K562 (cell line): ENCODE measurements around the gene IGFALS. TPM values are rescaled to one million over a fixed set of nuclear protein-coding genes. Genes with fewer than 3 reads are reported as not detected.

Experiments used
- CBFA2T3 ChIP-seq: fragments of 450-650 bp; IDR thresholded peaks from 2 replicates; pipeline ENCODE4 v1.6.1; 2017
- ETV6 ChIP-seq, 3 experiments: fragments of 150-350 bp in 1 of 3; sonication (generic) in 1 of 3; formaldehyde crosslinking in 1 of 3; IDR thresholded peaks; 2 replicates each; pipeline versions ENCODE4 v1.6.1 to v1.8.0; 2014 to 2022; ENCODE audit warnings: borderline replicate concordance in 2 of 3, low read depth in 2 of 3, antibody characterized with exemption in 1 of 3, low read length in 1 of 3, mild to moderate bottlenecking in 1 of 3, missing genetic modification reagents in 1 of 3
- GATAD2B ChIP-seq: fragments of 450-650 bp; IDR thresholded peaks from 2 replicates; pipeline ENCODE4 v1.6.1; 2017; ENCODE audit warnings: mild to moderate bottlenecking, borderline replicate concordance
- LEF1 ChIP-seq: fragments of 450-650 bp; IDR thresholded peaks from 2 replicates; pipeline ENCODE4 v1.6.1; 2016; ENCODE audit warnings: mild to moderate bottlenecking
- MEIS2 ChIP-seq: fragments of 450-650 bp; IDR thresholded peaks from 2 replicates; pipeline ENCODE4 v1.6.1; 2014; ENCODE audit warnings: mild to moderate bottlenecking; ENCODE audit not compliant: partially characterized antibody
- NR2C2 ChIP-seq, 2 experiments: fragments of 200-800 bp in 1 of 2; sonication (Bioruptor generic) in 1 of 2; sonication (generic) in 1 of 2; formaldehyde crosslinking in 1 of 2; IDR thresholded peaks; 2 replicates each; pipeline versions ENCODE4 v1.6.1 to v1.8.0; 2016 to 2022; ENCODE audit warnings: mild to moderate bottlenecking in 1 of 2, missing compliant biosample characterization in 1 of 2, missing genetic modification characterization in 1 of 2, missing genetic modification reagents in 1 of 2
- SIRT6 ChIP-seq: IDR thresholded peaks from one replicate; pipeline ENCODE4 v1.6.1; 2012; ENCODE audit warnings: low read depth, mild to moderate bottlenecking, control low read depth, inconsistent platforms, low read length, moderate library complexity
- SMAD1 ChIP-seq: fragments of 150-350 bp; IDR thresholded peaks from 2 replicates; pipeline ENCODE4 v1.6.1; 2014; ENCODE audit warnings: low read length, low read depth; ENCODE audit not compliant: partially characterized antibody
- SMARCA4 ChIP-seq: fragments of 450-650 bp; IDR thresholded peaks from 2 replicates; pipeline ENCODE4 v1.6.1; 2016
- SMARCB1 ChIP-seq: IDR thresholded peaks from 2 replicates; pipeline ENCODE4 v1.6.1; 2011; ENCODE audit warnings: improper control_type of control experiment, low read depth; ENCODE audit not compliant: insufficient read length
- SMC3 ChIP-seq: conservative IDR thresholded peaks from 2 replicates; pipeline ENCODE4 v1.6.1; 2011; ENCODE audit warnings: low read depth, low read length, improper control_type of control experiment; ENCODE audit not compliant: insufficient read depth
- SRSF7 ChIP-seq: fragments of 200-400 bp; formaldehyde crosslinking; optimal IDR thresholded peaks from 2 replicates; pipeline ENCODE3; 2017; ENCODE audit warnings: mild to moderate bottlenecking, low read depth, low read length
- TEAD1 ChIP-seq, 2 experiments: fragments of 450-650 bp in 1 of 2; sonication (generic) in 1 of 2; formaldehyde crosslinking; IDR thresholded peaks; 2 replicates each; pipeline versions ENCODE4 v1.4.0 to v1.8.0; 2020 to 2022; ENCODE audit warnings: mild to moderate bottlenecking in 2 of 2, missing genetic modification reagents in 1 of 2
- ZBTB8A ChIP-seq: fragments of 450-650 bp; IDR thresholded peaks from 2 replicates; pipeline ENCODE4 v1.6.1; 2018; ENCODE audit warnings: mild to moderate bottlenecking, moderate library complexity; ENCODE audit not compliant: partially characterized antibody
- ZNF384 ChIP-seq: IDR thresholded peaks from 2 replicates; pipeline ENCODE4 v1.6.1; 2012; ENCODE audit warnings: low read depth, low read length, improper control_type of control experiment
- ZNF431 ChIP-seq: sonication (generic); formaldehyde crosslinking; IDR thresholded peaks from 2 replicates; pipeline ENCODE4 v1.8.0; 2022; ENCODE audit warnings: mild to moderate bottlenecking, missing genetic modification reagents
- ZNF436 ChIP-seq: fragments of 250-450, 450-650 bp; sonication (Bioruptor Pico); formaldehyde crosslinking; IDR thresholded peaks from 2 replicates; pipeline ENCODE4 v1.7.0; 2020; ENCODE audit warnings: mild to moderate bottlenecking
- ZNF699 ChIP-seq: fragments of 250-450 bp; sonication (Bioruptor Pico); IDR thresholded peaks from 2 replicates; pipeline ENCODE4 v1.8.0; 2021; ENCODE audit warnings: mild to moderate bottlenecking, moderate library complexity; ENCODE audit not compliant: insufficient replicate concordance
- ZNF75A ChIP-seq: fragments of 450-650 bp; formaldehyde crosslinking; IDR thresholded peaks from 2 replicates; pipeline ENCODE4 v1.4.0; 2020; ENCODE audit warnings: mild to moderate bottlenecking
- ZNF830 ChIP-seq: fragments of 250-450 bp; sonication (Bioruptor Pico); IDR thresholded peaks from 2 replicates; pipeline ENCODE4 v1.5.0; 2021; ENCODE audit warnings: mild to moderate bottlenecking
- polyA plus RNA-seq, 8 experiments: library from polyadenylated mRNA; depleted of rRNA in 4 of 8; stranded (reverse) in 5 of 8; unstranded in 3 of 8; fragments of >200 nt; fragmentation: Nextera tagmentation in 2 of 8; fragmentation: Illumina TruSeq in 1 of 8; extraction: Ambion mirVana in 2 of 8; extraction: Trizol in 1 of 8; gene quantifications; 2 replicates each; pipeline versions ENCODE4 v1.2.1 to v1.2.3, GENCODE V29; 2011 to 2014; ENCODE audit warnings: inconsistent platforms in 1 of 8, missing spikeins in 1 of 8
- total RNA-seq, 7 experiments: library from RNA; depleted of rRNA in 6 of 7; stranded (reverse); fragments of >200 nt in 6 of 7; fragmentation: Illumina TruSeq in 2 of 7; extraction: Trizol in 2 of 7; gene quantifications; 2 replicates each; pipeline versions ENCODE4 v1.2.1 to v1.2.3, GENCODE V29; 2011 to 2021; ENCODE audit warnings: low replicate concordance in 1 of 7
- TF ChIP-seq, protein P1 (sequence below): sonication (generic); formaldehyde crosslinking; IDR thresholded peaks from 2 replicates; pipeline ENCODE4 v1.8.0; 2022; ENCODE audit warnings: missing genetic modification reagents, mild to moderate bottlenecking, borderline replicate concordance
- TF ChIP-seq, protein P2 (sequence below): fragments of 250-450 bp; sonication (Bioruptor Pico); IDR thresholded peaks from 2 replicates; pipeline ENCODE4 v1.8.0; 2022; ENCODE audit warnings: inconsistent platforms
- TF ChIP-seq, protein P3 (sequence below): fragments of 250-450 bp; sonication (Bioruptor Pico); IDR thresholded peaks from 2 replicates; pipeline ENCODE4 v1.5.0; 2021
- TF ChIP-seq, protein P4 (sequence below), 2 experiments: fragments of 450-650 bp in 1 of 2; sonication (generic) in 1 of 2; formaldehyde crosslinking; conservative IDR thresholded peaks; 2 replicates each; pipeline versions ENCODE4 v1.4.0 to v1.8.1; 2020 to 2022; ENCODE audit warnings: mild to moderate bottlenecking in 1 of 2, missing genetic modification reagents in 1 of 2

IGFALS gene
- total and polyA plus RNA-seq, 9 of the 15 experiments (the other 6 are each of a cell fraction or from before 2014, with no cell fraction given), result not detected

DNA sequence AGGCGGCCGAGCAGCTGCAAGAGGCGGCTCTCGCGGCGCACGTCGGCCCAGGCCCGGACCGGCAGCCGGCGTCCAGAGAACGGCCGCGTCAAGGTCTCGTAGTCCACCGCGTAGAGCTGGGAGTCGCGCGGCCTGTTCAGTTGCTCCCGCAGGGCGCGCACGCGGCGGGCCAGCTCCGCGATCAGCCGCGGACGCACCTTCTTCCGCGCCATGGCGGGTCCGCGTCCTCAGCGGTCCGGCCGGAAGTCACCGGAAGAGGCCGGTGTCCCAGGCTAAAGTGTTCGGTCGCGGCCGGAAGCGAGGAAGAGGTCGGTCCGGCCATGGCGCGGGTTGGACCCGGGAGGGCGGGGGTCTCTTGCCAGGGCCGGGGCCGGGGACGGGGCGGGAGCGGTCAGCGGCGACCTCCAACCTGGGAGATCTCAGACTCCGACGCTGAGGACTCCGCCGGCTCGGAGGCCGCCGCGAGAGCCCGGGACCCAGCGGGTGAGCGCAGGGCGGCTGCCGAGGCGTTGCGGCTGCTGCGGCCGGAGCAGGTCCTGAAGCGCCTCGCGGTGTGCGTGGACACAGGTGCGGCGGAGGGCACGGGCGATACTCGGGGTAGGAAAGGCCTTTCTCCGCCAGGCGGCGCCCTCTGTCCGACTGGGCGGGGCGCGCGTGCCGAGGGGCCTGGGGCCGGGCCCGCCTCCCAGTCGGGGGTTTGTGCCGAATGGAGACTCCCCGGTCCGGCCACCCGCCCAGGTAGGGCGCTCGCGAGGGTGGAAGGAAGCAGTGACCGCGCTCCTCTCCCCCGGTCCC lies 20.4 kb downstream of the IGFALS start, which contains the start of gene MRPS34 (continued):
- TF ChIP-seq SRSF7, result no peak
- 0 out of 2 replicates have a peak, but pooled peaks have one; percentile 5 for TF ChIP-seq ZNF830 (CRISPR knock-in tag)
- TF ChIP-seq, protein P1, sequence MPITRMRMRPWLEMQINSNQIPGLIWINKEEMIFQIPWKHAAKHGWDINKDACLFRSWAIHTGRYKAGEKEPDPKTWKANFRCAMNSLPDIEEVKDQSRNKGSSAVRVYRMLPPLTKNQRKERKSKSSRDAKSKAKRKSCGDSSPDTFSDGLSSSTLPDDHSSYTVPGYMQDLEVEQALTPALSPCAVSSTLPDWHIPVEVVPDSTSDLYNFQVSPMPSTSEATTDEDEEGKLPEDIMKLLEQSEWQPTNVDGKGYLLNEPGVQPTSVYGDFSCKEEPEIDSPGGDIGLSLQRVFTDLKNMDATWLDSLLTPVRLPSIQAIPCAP (CRISPR knock-in tag), result no peak
- no peak for TF ChIP-seq SMARCA4
- no peak for TF ChIP-seq GATAD2B
- no peak for TF ChIP-seq CBFA2T3
- TF ChIP-seq NR2C2 (CRISPR knock-in tag; IDR thresholded peaks at IDR 0.05), result peak; percentile 80
- TF ChIP-seq NR2C2 (tag; IDR thresholded peaks at IDR 0.05), result peak; percentile 79
- no peak for TF ChIP-seq MEIS2
- TF ChIP-seq ZNF436 (CRISPR knock-in tag), result no peak
- TF ChIP-seq TEAD1 (CRISPR knock-in tag; IDR thresholded peaks at IDR 0.05), result peak in 1 of 2 experiments; percentile 14; a peak in 1 of 4 replicates
- TF ChIP-seq SIRT6, result no peak
- no peak for TF ChIP-seq LEF1
- TF ChIP-seq, protein P2, sequence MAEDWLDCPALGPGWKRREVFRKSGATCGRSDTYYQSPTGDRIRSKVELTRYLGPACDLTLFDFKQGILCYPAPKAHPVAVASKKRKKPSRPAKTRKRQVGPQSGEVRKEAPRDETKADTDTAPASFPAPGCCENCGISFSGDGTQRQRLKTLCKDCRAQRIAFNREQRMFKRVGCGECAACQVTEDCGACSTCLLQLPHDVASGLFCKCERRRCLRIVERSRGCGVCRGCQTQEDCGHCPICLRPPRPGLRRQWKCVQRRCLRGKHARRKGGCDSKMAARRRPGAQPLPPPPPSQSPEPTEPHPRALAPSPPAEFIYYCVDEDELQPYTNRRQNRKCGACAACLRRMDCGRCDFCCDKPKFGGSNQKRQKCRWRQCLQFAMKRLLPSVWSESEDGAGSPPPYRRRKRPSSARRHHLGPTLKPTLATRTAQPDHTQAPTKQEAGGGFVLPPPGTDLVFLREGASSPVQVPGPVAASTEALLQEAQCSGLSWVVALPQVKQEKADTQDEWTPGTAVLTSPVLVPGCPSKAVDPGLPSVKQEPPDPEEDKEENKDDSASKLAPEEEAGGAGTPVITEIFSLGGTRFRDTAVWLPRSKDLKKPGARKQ (CRISPR knock-in tag), result no peak
- no peak for TF ChIP-seq ZNF699
- TF ChIP-seq ZNF431 (CRISPR knock-in tag), result peak; percentile 54
- no peak for TF ChIP-seq ZBTB8A
- TF ChIP-seq, protein P3, sequence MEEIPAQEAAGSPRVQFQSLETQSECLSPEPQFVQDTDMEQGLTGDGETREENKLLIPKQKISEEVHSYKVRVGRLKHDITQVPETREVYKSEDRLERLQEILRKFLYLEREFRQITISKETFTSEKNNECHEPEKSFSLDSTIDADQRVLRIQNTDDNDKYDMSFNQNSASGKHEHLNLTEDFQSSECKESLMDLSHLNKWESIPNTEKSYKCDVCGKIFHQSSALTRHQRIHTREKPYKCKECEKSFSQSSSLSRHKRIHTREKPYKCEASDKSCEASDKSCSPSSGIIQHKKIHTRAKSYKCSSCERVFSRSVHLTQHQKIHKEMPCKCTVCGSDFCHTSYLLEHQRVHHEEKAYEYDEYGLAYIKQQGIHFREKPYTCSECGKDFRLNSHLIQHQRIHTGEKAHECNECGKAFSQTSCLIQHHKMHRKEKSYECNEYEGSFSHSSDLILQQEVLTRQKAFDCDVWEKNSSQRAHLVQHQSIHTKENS (CRISPR knock-in tag), result no peak
- TF ChIP-seq SMAD1, result no peak
- TF ChIP-seq, protein P4, sequence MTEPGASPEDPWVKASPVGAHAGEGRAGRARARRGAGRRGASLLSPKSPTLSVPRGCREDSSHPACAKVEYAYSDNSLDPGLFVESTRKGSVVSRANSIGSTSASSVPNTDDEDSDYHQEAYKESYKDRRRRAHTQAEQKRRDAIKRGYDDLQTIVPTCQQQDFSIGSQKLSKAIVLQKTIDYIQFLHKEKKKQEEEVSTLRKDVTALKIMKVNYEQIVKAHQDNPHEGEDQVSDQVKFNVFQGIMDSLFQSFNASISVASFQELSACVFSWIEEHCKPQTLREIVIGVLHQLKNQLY (CRISPR knock-in tag; conservative IDR thresholded peaks at IDR 0.05), result 0 out of 4 replicates have a peak, but pooled peaks have one; percentile 19 to 21
- no peak; a peak in 1 of 4 replicates for TF ChIP-seq ETV6 (IDR thresholded peaks at IDR 0.05; ENCODE audit: borderline replicate concordance in 1 of 2, low read depth in 2 of 2, low read length in 1 of 2)
- TF ChIP-seq ETV6 (CRISPR knock-in tag; IDR thresholded peaks at IDR 0.05; ENCODE audit: borderline replicate concordance), result no peak
- no peak for TF ChIP-seq ZNF384
- TF ChIP-seq ZNF75A (CRISPR knock-in tag), result no peak
- TF ChIP-seq SMARCB1, result no peak
- peak; percentile 67 for TF ChIP-seq SMC3
